Breast epithelium (tissue), 4 donors: ENCODE data around the gene CCDC71. TPM values are rescaled to one million over a fixed set of nuclear protein-coding genes. Genes with fewer than 3 reads are reported as not detected.

Source experiments
- DNase-seq, 2 donors: peaks; one replicate each; pipeline ENCODE4 v3.0.0-alpha.2; 2019; ENCODE audit warnings: low spot score in 2 of 2
- H3K27ac ChIP-seq, 2 donors: fragments of 200-600 bp; sonication (generic) in 1 of 2; one replicate each; pipeline ENCODE4 v1.5.1; 2016 to 2019; ENCODE audit warnings: mild to moderate bottlenecking in 1 of 2
- H3K27me3 ChIP-seq, 2 donors: fragments of 200-600 bp; sonication (generic) in 1 of 2; one replicate each; pipeline versions ENCODE4 v1.5.1 to v1.6.0; 2017 to 2019; ENCODE audit warnings: control low read depth in 1 of 2, mild to moderate bottlenecking in 1 of 2
- H3K36me3 ChIP-seq: fragments of 200-600 bp; one replicate; pipeline ENCODE4 v1.5.1; 2019
- H3K4me1 ChIP-seq, 2 donors: fragments of 200-600 bp; sonication (generic); one replicate each; pipeline ENCODE4 v1.5.1; 2016 to 2019; ENCODE audit warnings: control low read depth in 1 of 2
- H3K4me3 ChIP-seq, 3 donors: fragments of 200-600 bp; sonication (generic); 1 replicate in 2 of 3; 2 replicates in 1 of 3; pipeline ENCODE4 v1.5.1; 2016 to 2019; ENCODE audit warnings: mild to moderate bottlenecking in 3 of 3, moderate library complexity in 2 of 3
- H3K9me3 ChIP-seq, 2 donors: fragments of 200-600 bp; sonication (generic) in 1 of 2; one replicate each; pipeline ENCODE4 v1.5.1; 2016 to 2019; ENCODE audit warnings: control low read depth in 1 of 2
- CTCF ChIP-seq, 3 donors: fragments of 450-650 bp; IDR thresholded peaks; one replicate each; pipeline ENCODE4 v1.5.1; 2016 to 2017; ENCODE audit warnings: antibody characterized with exemption in 3 of 3, mild to moderate bottlenecking in 3 of 3, moderate library complexity in 3 of 3
- POLR2A ChIP-seq: fragments of 450-650 bp; IDR thresholded peaks from one replicate; pipeline ENCODE4 v1.6.1; 2016; ENCODE audit warnings: antibody characterized with exemption, mild to moderate bottlenecking, moderate library complexity
- POLR2AphosphoS5 ChIP-seq, 3 donors: sonication (generic); formaldehyde crosslinking; IDR thresholded peaks; one replicate each; pipeline ENCODE4 v1.6.1; 2017; ENCODE audit warnings: antibody characterized with exemption in 3 of 3
- intact Hi-C: fragments of 100-400 bp; cut with DNase I; formaldehyde crosslinking; loops from one replicate; pipeline ENCODE4 v1.15.1; 2023; ENCODE audit warnings: low total_unique reads
- total RNA-seq, 3 donors: library from RNA; depleted of rRNA; stranded (reverse); fragments of >200 nt; gene quantifications; one replicate each; pipeline ENCODE4 v1.1.0, GENCODE V29; 2016

The CCDC71 gene
- total RNA-seq, 3 donors from 2014 or later: 29.0 to 39.7 (median 31.8) TPM

- Histone ChIP-seq H3K9me3 (no peaks in the 10 kb centered on the region), H3K4me3 (peak overlapping the region; percentile 79 to 95 (median 91)), H3K27me3 (no peaks in the 10 kb centered on the region), H3K36me3 (peaks cover 32% of the 10 kb centered on the region), H3K27ac (peak overlapping the region; percentile 96), H3K4me1 (peaks cover 8 to 11% of the 10 kb centered on the region in 2 donors)
- intact Hi-C loops: loop anchor here (1.0 kb wide), 1 partner anchor 16 kb away; the partner anchor contains the start of gene QARS1
- TF ChIP-seq POLR2AphosphoS5 (IDR thresholded peaks at IDR 0.05): no peak
- no peak for TF ChIP-seq POLR2A
- TF ChIP-seq CTCF (IDR thresholded peaks at IDR 0.05): no peak
- DNase-seq: no peak
Measured at GRCh38 chr3:49120096-49120437, 46.1 kb downstream of the CCDC71 start.

GRCh38 chr3:49119439-49119838 is 46.7 kb downstream of the CCDC71 start:
- Histone ChIP-seq H3K27me3 (no peaks in the 10 kb centered on the region), H3K4me3 (peak overlapping the region; percentile 79 to 95 (median 91)), H3K36me3 (peaks cover 38% of the 10 kb centered on the region), H3K4me1 (peaks cover 8 to 11% of the 10 kb centered on the region in 2 donors), H3K9me3 (no peaks in the 10 kb centered on the region), H3K27ac (peak overlapping the region; percentile 96)
- DNase-seq: no peak
- TF ChIP-seq CTCF (IDR thresholded peaks at IDR 0.05) (no peak), POLR2A (no peak), POLR2AphosphoS5 (IDR thresholded peaks at IDR 0.05) (no peak)
- intact Hi-C loops: no loop called here

GRCh38 chr3:49119036-49119435 is 47.1 kb downstream of the CCDC71 start:
- DNase-seq: no peak
- Histone ChIP-seq H3K27ac (peak overlapping the region; percentile 96), H3K27me3 (no peaks in the 10 kb centered on the region), H3K36me3 (peaks cover 39% of the 10 kb centered on the region), H3K9me3 (no peaks in the 10 kb centered on the region), H3K4me3 (peak overlapping the region in 2 of 3 donors; percentile 79 to 95), H3K4me1 (peaks cover 8 to 11% of the 10 kb centered on the region in 2 donors)
- TF ChIP-seq POLR2A (no peak), CTCF (IDR thresholded peaks at IDR 0.05) (no peak), POLR2AphosphoS5 (IDR thresholded peaks at IDR 0.05) (no peak)
- intact Hi-C loops: no loop called here

Other genes starting within 250 kb of the CCDC71 start
- 100 to 1,000 TPM in 1 of 3 donors, 10 to 100 TPM in 2; 70.7 to 111 (median 100.0) TPM for gene ARIH2, start 247.5 kb downstream of the CCDC71 start, total RNA-seq
- gene P4HTM, start 176.1 kb downstream of the CCDC71 start, total RNA-seq: 10 to 100 TPM; 29.9 to 59.7 (median 58.7) TPM
- 100 to 1,000 TPM in 2 of 3 donors, 10 to 100 TPM in 1; 57.9 to 143 (median 135) TPM for gene WDR6, start 158.9 kb downstream of the CCDC71 start, total RNA-seq
- 10 to 100 TPM; 27.5 to 48.4 (median 37.7) TPM for gene DALRD3, start 147.8 kb downstream of the CCDC71 start, total RNA-seq
- 100 to 1,000 TPM; 151 to 171 (median 164) TPM for gene NDUFAF3, start 144.2 kb downstream of the CCDC71 start, total RNA-seq
- 100 to 1,000 TPM; 123 to 216 (median 178) TPM for gene IMPDH2, start 136.9 kb downstream of the CCDC71 start, total RNA-seq
- 100 to 1,000 TPM in 1 of 3 donors, 10 to 100 TPM in 2; 73.1 to 115 (median 99.3) TPM for gene QRICH1, start 72.3 kb downstream of the CCDC71 start, total RNA-seq
- gene QARS1, start 61.6 kb downstream of the CCDC71 start, total RNA-seq: 100 to 1,000 TPM; 233 to 268 (median 252) TPM
- gene USP19, start 45.5 kb downstream of the CCDC71 start, total RNA-seq: 10 to 100 TPM; 49.2 to 57.2 (median 56.2) TPM
- 100 to 1,000 TPM; 411 to 700 (median 540) TPM for gene LAMB2, start 33.3 kb downstream of the CCDC71 start, total RNA-seq
- 100 to 1,000 TPM in 1 of 3 donors, 10 to 100 TPM in 2; 38.7 to 106 (median 46.2) TPM for gene KLHDC8B, start 5.3 kb upstream of the CCDC71 start, total RNA-seq
- gene C3orf62, start 110.9 kb upstream of the CCDC71 start, total RNA-seq: 1 to 10 TPM; 4.2 to 5.1 (median 4.3) TPM
- gene USP4, start 173.7 kb upstream of the CCDC71 start, total RNA-seq: 10 to 100 TPM; 26.3 to 32.8 (median 29.9) TPM
- 100 to 1,000 TPM; 205 to 653 (median 275) TPM for gene GPX1, start 192.0 kb upstream of the CCDC71 start, total RNA-seq
- gene RHOA, start 245.6 kb upstream of the CCDC71 start, total RNA-seq: 100 to 1,000 TPM; 314 to 686 (median 317) TPM
- gene TCTA, start 246.1 kb upstream of the CCDC71 start, total RNA-seq: 10 to 100 TPM; 22.6 to 29.0 (median 25.9) TPM